Measurements from ENCODE around the gene KLHL34. TPM values are rescaled to one million over a fixed set of nuclear protein-coding genes. Genes with fewer than 3 reads are reported as not detected.

KLHL34 gene
- total and polyA plus RNA-seq, 2 experiments from 2014 or later: 0.81 to 1.1 TPM

DNA sequence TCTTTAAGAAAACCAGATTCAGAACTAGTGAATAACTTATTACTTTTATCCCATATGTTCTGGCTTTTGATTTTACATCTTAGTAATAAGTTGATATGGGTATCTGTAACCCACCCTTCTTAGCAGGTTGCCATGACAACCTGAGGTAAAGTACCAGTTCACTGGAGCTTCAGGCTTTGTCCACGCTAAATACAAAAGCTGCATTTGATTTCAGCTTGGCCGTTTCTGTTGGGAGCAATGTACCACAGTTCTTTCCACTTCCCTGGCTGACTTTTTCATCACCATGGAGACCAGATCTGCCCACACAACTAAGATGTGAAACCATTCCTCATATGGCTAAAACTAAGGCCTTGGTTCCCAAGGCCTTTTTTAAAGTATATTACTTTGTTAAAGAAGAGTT is 26.1 kb downstream of the KLHL34 start (continued):
- TF ChIP-seq, protein P1, sequence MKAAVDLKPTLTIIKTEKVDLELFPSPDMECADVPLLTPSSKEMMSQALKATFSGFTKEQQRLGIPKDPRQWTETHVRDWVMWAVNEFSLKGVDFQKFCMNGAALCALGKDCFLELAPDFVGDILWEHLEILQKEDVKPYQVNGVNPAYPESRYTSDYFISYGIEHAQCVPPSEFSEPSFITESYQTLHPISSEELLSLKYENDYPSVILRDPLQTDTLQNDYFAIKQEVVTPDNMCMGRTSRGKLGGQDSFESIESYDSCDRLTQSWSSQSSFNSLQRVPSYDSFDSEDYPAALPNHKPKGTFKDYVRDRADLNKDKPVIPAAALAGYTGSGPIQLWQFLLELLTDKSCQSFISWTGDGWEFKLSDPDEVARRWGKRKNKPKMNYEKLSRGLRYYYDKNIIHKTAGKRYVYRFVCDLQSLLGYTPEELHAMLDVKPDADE (IDR thresholded peaks at IDR 0.05): no peak
- TF ChIP-seq, protein P2, sequence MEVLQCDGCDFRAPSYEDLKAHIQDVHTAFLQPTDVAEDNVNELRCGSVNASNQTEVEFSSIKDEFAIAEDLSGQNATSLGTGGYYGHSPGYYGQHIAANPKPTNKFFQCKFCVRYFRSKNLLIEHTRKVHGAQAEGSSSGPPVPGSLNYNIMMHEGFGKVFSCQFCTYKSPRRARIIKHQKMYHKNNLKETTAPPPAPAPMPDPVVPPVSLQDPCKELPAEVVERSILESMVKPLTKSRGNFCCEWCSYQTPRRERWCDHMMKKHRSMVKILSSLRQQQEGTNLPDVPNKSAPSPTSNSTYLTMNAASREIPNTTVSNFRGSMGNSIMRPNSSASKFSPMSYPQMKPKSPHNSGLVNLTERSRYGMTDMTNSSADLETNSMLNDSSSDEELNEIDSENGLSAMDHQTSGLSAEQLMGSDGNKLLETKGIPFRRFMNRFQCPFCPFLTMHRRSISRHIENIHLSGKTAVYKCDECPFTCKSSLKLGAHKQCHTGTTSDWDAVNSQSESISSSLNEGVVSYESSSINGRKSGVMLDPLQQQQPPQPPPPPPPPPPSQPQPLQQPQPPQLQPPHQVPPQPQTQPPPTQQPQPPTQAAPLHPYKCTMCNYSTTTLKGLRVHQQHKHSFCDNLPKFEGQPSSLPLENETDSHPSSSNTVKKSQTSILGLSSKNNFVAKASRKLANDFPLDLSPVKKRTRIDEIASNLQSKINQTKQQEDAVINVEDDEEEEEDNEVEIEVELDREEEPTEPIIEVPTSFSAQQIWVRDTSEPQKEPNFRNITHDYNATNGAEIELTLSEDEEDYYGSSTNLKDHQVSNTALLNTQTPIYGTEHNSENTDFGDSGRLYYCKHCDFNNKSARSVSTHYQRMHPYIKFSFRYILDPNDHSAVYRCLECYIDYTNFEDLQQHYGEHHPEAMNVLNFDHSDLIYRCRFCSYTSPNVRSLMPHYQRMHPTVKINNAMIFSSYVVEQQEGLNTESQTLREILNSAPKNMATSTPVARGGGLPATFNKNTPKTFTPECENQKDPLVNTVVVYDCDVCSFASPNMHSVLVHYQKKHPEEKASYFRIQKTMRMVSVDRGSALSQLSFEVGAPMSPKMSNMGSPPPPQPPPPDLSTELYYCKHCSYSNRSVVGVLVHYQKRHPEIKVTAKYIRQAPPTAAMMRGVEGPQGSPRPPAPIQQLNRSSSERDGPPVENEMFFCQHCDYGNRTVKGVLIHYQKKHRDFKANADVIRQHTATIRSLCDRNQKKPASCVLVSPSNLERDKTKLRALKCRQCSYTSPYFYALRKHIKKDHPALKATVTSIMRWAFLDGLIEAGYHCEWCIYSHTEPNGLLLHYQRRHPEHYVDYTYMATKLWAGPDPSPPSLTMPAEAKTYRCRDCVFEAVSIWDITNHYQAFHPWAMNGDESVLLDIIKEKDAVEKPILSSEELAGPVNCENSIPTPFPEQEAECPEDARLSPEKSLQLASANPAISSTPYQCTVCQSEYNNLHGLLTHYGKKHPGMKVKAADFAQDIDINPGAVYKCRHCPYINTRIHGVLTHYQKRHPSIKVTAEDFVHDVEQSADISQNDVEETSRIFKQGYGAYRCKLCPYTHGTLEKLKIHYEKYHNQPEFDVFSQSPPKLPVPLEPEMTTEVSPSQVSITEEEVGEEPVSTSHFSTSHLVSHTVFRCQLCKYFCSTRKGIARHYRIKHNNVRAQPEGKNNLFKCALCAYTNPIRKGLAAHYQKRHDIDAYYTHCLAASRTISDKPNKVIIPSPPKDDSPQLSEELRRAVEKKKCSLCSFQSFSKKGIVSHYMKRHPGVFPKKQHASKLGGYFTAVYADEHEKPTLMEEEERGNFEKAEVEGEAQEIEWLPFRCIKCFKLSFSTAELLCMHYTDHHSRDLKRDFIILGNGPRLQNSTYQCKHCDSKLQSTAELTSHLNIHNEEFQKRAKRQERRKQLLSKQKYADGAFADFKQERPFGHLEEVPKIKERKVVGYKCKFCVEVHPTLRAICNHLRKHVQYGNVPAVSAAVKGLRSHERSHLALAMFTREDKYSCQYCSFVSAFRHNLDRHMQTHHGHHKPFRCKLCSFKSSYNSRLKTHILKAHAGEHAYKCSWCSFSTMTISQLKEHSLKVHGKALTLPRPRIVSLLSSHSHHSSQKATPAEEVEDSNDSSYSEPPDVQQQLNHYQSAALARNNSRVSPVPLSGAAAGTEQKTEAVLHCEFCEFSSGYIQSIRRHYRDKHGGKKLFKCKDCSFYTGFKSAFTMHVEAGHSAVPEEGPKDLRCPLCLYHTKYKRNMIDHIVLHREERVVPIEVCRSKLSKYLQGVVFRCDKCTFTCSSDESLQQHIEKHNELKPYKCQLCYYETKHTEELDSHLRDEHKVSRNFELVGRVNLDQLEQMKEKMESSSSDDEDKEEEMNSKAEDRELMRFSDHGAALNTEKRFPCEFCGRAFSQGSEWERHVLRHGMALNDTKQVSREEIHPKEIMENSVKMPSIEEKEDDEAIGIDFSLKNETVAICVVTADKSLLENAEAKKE (CRISPR knock-in tag; IDR thresholded peaks at IDR 0.05): no peak
- TF ChIP-seq JUNB (IDR thresholded peaks at IDR 0.05; ENCODE audit: unreplicated experiment) (no peak), CREB1 (CRISPR knock-in tag; IDR thresholded peaks at IDR 0.05; ENCODE audit: low read depth) (no peak)

DNA sequence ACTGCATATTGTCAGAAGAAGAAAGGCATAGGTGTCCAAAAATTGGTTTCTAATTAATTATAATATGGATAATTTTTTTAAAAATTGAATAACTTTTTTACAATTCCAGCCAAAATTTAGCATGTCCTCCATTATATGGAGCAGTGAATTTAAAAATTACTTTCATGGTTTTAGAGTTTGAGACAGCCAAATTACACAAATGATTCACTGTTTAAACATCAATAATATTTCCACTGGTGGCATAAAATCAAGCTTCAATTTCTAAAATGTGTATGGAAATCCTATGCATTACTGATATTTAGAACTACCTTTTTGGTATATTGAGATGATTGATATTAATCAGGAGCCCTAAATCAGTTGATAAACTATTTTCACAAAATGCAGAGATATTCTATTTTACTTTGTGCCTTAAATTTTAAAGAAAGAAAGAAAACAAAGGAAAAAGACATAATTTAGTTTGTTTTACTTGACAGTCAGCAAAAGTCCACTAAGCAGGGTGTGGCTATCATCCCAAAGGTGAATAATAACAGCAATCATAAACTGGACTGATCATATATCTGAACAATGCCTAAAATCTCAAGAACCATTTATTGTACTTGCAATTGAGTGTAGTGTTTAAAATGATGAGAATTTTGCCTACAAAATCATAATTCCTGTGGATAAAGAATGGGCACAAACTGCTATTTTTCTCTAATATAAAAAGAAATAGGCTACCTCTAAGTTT is 34.2 kb downstream of the KLHL34 start:
- no peaks in the 10 kb centered on the region for H3K36me3 ChIP-seq (ENCODE audit: insufficient read depth)
- H3K27ac Mint-ChIP-seq: no peak overlapping the region
- no peak overlapping the region for H2AFZ ChIP-seq
- no peaks in the 10 kb centered on the region for H3K27me3 Mint-ChIP-seq (ENCODE audit: insufficient read depth, low read depth, poor library complexity)
- H3K4me1 ChIP-seq (ENCODE audit: insufficient read depth): peaks cover 4% of the 10 kb centered on the region; the same call in 1 of the 2 replicates
- peaks cover 25% of the 10 kb centered on the region for H3K36me3 Mint-ChIP-seq (ENCODE audit: low read depth)
- H3K9me2 ChIP-seq (ENCODE audit: insufficient read depth): no peaks in the 10 kb centered on the region
- no peaks in the 10 kb centered on the region for H3K27me3 ChIP-seq (ENCODE audit: insufficient read depth)
- no peak overlapping the region for H3K27ac ChIP-seq (ENCODE audit: low read depth)
- no peaks in the 10 kb centered on the region for H3F3A ChIP-seq (replicated peaks; ENCODE audit: low read depth)
- H3K4me2 ChIP-seq: no peak overlapping the region
- ATAC-seq (no peak), DNase-seq (ENCODE audit: low spot score) (no peak)
- no peaks in the 10 kb centered on the region for H3K79me2 ChIP-seq (replicated peaks; ENCODE audit: insufficient read depth)
- H3K4me1 Mint-ChIP-seq: no peaks in the 10 kb centered on the region; the same call in 2 of the 3 replicates
- H3K4me3 Mint-ChIP-seq: no peak overlapping the region
- no peak overlapping the region for H3K4me3 ChIP-seq
- H4K20me1 ChIP-seq (replicated peaks; ENCODE audit: insufficient read depth): no peaks in the 10 kb centered on the region
- H3K9me3 Mint-ChIP-seq: peaks cover 10% of the 10 kb centered on the region; the same call in 2 of the 3 replicates
- no peak for TF ChIP-seq CREB1 (CRISPR knock-in tag; IDR thresholded peaks at IDR 0.05; ENCODE audit: low read depth)
- TF ChIP-seq, protein P2 (CRISPR knock-in tag; IDR thresholded peaks at IDR 0.05): no peak
- TF ChIP-seq JUNB (IDR thresholded peaks at IDR 0.05; ENCODE audit: unreplicated experiment): no peak
- TF ChIP-seq EZH2 (IDR thresholded peaks at IDR 0.05; ENCODE audit: low read depth, unreplicated experiment): no peak
